Right lobe of liver (tissue), 6 donors: ENCODE data around the gene LTBP1. TPM values are rescaled to one million over a fixed set of nuclear protein-coding genes. Genes with fewer than 3 reads are reported as not detected.

Experiments used
- ATAC-seq, 4 donors: fragments of 200-7000 bp; cut with Tn5 transposase; one replicate each; pipeline ENCODE4 v1.9.1; 2020; ENCODE audit warnings: mild to moderate bottlenecking in 4 of 4, moderate library complexity in 4 of 4
- DNase-seq, 3 donors: peaks; one replicate each; pipeline ENCODE4 v3.0.0-alpha.2; 2020
- H3K27ac ChIP-seq, 3 donors: fragments of 200-600 bp; one replicate each; pipeline ENCODE4 v1.8.0; 2022
- H3K27me3 ChIP-seq, 2 donors: fragments of 200-600 bp; one replicate each; pipeline ENCODE4 v1.8.0; 2022
- H3K36me3 ChIP-seq, 4 donors: fragments of 200-600 bp; sonication (generic) in 1 of 4; one replicate each; pipeline versions ENCODE4 v1.5.1 to v1.8.0; 2017 to 2022; ENCODE audit warnings: control low read depth in 1 of 4
- H3K4me1 ChIP-seq, 4 donors: fragments of 200-600 bp; sonication (generic) in 1 of 4; one replicate each; pipeline versions ENCODE4 v1.5.1 to v1.8.0; 2017 to 2022; ENCODE audit warnings: control low read depth in 1 of 4
- H3K4me3 ChIP-seq, 3 donors: fragments of 200-600 bp; one replicate each; pipeline ENCODE4 v1.8.0; 2022
- H3K9me3 ChIP-seq, 4 donors: fragments of 200-600 bp; sonication (generic) in 1 of 4; one replicate each; pipeline versions ENCODE4 v1.5.1 to v1.8.0; 2017 to 2022; ENCODE audit warnings: control low read depth in 1 of 4
- POLR2A ChIP-seq: fragments of 450-650 bp; IDR thresholded peaks from one replicate; pipeline ENCODE4 v1.6.1; 2017; ENCODE audit warnings: antibody characterized with exemption, mild to moderate bottlenecking
- WGBS: methylation state at CpG from one replicate; pipeline ENCODE4 v1.1.6; 2018; ENCODE audit warnings: low coverage, low lambda C conversion rate; ENCODE audit not compliant: insufficient coverage; ENCODE audit errors: missing lambda C conversion rate; 5-methylcytosine and 5-hydroxymethylcytosine counted together
- intact Hi-C, 2 donors: fragments of 100-400 bp; cut with DNase I; formaldehyde crosslinking; loops; one replicate each; pipeline versions ENCODE4 v1.11.2 to v1.14.1; 2022
- total RNA-seq, 6 experiments: library from RNA; depleted of rRNA in 2 of 6; stranded (reverse); fragments of >200 nt in 2 of 6; fragmentation: NEBNext Ultra II Directional in 3 of 6; extraction: Animal tissue kit (Norgen Biotek cat#: 25700) in 3 of 6; gene quantifications; one replicate each; pipeline versions ENCODE4 v1.1.0 to v1.2.4, GENCODE V29; 2016 to 2023
- TF ChIP-seq, protein P1 (sequence below), 4 donors: fragments of 200-600 bp in 3 of 4; fragments of 450-650 bp in 1 of 4; IDR thresholded peaks; one replicate each; pipeline versions ENCODE4 v1.5.1 to v1.8.0; 2016 to 2022; ENCODE audit warnings: antibody characterized with exemption in 4 of 4, mild to moderate bottlenecking in 2 of 4
- donor health status: DM: no; HTN: yes; CAD: no.
- donor health status: DM: no; HTN: no; CAD: no.
- donor health status: DM: no; HTN: no; CAD: no.
- donor health status: DM: no; HTN: yes; CAD: no.
- donor health status: DM: no; HTN: yes; CAD: no.

The LTBP1 gene
- total RNA-seq, 6 experiments from 2014 or later, result 5.4 to 14.2 (median 9.1) TPM

DNA sequence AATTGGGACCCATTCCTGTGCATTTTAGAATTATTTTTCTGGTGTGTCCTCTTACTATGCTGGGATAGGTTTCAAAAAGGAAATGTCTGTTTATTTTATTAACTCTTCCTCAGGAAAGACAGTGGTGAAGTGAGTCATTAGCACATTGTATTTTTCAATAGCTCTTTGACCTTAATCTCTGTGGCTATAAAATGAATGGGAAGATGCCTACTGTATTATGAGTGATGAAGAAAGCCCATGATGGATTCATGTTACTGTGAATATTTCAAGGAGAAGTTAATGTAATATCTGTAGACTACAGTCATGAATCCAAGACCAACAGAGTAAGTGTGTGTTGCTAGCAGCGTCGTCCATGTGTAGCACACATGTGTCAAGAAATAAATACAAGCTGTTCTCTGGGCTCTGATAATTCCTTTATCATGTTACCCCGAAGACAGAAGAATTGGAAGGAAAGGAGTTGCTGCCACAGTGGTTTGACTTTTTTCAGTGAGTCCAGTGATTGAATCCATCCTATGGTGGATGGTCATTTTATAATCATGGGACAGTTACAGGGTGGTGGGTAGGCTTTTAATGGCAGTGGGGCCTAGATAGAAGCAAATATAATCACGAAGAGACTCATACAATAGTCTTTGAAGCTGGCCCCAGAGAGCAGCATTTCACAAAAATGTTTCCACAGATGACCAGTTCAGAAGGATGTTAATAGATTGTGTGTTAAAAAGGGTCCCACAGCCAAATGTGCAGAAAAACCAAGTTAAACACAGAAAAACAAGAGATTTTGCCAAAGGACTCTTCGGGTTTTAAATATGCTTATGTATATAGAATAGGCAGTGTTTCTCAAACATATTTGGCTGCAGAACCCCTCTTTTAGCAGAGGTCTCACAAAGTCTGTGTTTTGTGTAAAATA lies 290.0 kb downstream of the LTBP1 start:
- no peaks in the 10 kb centered on the region for H3K4me1 ChIP-seq
- H3K27ac ChIP-seq, result no peak overlapping the region
- H3K36me3 ChIP-seq, result no peaks in the 10 kb centered on the region
- H3K27me3 ChIP-seq, result no peaks in the 10 kb centered on the region
- 70% methylated on average over 5 of the region's 5 CpGs for WGBS
- intact Hi-C loops, result no loop called here
- DNase-seq (no peak), ATAC-seq (peak in 2 of 4 donors; percentile 46 to 56)
- H3K4me3 ChIP-seq, result no peak overlapping the region
- no peaks in the 10 kb centered on the region for H3K9me3 ChIP-seq
- TF ChIP-seq POLR2A, result no peak
- TF ChIP-seq, protein P1, sequence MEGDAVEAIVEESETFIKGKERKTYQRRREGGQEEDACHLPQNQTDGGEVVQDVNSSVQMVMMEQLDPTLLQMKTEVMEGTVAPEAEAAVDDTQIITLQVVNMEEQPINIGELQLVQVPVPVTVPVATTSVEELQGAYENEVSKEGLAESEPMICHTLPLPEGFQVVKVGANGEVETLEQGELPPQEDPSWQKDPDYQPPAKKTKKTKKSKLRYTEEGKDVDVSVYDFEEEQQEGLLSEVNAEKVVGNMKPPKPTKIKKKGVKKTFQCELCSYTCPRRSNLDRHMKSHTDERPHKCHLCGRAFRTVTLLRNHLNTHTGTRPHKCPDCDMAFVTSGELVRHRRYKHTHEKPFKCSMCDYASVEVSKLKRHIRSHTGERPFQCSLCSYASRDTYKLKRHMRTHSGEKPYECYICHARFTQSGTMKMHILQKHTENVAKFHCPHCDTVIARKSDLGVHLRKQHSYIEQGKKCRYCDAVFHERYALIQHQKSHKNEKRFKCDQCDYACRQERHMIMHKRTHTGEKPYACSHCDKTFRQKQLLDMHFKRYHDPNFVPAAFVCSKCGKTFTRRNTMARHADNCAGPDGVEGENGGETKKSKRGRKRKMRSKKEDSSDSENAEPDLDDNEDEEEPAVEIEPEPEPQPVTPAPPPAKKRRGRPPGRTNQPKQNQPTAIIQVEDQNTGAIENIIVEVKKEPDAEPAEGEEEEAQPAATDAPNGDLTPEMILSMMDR (IDR thresholded peaks at IDR 0.05), result no peak

DNA sequence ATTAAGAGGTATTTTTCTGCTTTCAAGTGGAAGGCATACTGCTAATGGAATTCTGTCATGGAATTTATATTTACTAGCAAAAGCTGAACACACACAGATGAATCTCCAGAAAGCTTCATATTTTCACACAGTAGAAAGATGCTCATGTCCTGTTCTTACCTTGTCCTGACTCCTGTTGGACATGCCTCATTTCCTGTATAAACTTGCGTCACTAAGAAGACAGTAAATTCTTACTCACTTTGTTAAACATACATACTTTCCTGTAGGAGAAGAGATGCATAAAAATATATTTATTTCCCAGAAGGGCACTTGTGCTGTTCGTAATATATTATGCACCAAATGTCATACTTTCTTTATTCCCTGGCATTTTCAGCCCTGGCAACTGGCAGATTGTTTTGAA lies 291.4 kb downstream of the LTBP1 start:
- TF ChIP-seq, protein P1 (IDR thresholded peaks at IDR 0.05), result no peak
- no peak for TF ChIP-seq POLR2A
- Histone ChIP-seq H3K36me3 (no peaks in the 10 kb centered on the region), H3K9me3 (no peaks in the 10 kb centered on the region), H3K27me3 (no peaks in the 10 kb centered on the region), H3K4me1 (no peaks in the 10 kb centered on the region), H3K27ac (no peak overlapping the region), H3K4me3 (no peak overlapping the region)
- WGBS, result 89% methylated on average over 2 of the region's 2 CpGs
- ATAC-seq (no peak), DNase-seq (no peak)
- intact Hi-C loops, result no loop called here

DNA sequence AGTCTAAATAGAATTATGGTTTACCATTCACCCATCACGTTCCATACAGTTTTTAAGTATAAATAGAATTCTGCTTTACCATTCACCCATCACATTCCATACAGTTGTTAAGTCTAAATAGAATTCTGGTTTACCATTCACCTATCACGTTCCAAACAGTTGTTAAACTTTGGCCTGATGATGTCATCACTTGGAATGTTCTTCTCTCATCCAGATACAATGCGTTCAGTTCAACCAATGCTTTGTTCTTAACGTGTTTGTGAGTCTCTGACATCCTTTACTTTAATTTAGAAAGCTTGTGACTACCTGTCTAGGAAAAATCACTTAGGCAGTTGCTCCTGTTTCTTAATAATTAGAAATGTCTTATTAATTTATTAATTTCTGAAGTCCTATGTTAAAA lies 293.4 kb downstream of the LTBP1 start:
- H3K4me3 ChIP-seq, result no peak overlapping the region
- no peaks in the 10 kb centered on the region for H3K27me3 ChIP-seq
- ATAC-seq (peak; percentile 61 to 87 (median 78)), DNase-seq (no peak)
- no peak overlapping the region for H3K27ac ChIP-seq
- H3K36me3 ChIP-seq, result no peaks in the 10 kb centered on the region
- intact Hi-C loops, result no loop called here
- 33% methylated on average over 4 of the region's 4 CpGs for WGBS
- TF ChIP-seq, protein P1 (IDR thresholded peaks at IDR 0.05), result no peak
- TF ChIP-seq POLR2A, result no peak
- no peaks in the 10 kb centered on the region for H3K9me3 ChIP-seq
- H3K4me1 ChIP-seq, result no peaks in the 10 kb centered on the region

DNA sequence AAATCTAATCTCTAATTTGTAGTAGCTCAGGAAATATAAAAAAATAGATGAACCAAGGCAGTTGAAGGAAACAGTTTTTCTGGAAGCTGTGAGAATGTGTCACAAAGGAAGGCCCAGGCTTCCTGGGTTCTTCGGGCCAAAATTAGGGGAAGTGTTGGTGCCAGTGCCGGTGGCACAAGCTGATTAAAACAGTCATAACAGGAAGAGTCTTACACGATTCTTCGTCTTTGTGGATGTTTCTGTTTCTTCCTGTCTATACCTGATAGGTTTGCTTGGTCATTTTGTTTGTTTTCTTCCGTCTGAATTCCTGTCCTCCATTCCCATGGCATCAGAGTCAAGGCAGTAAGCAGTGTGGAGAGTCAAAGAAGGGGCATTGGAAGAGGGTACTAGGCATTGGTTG lies 294.3 kb downstream of the LTBP1 start:
- Histone ChIP-seq H3K9me3 (no peaks in the 10 kb centered on the region), H3K27ac (no peak overlapping the region), H3K27me3 (no peaks in the 10 kb centered on the region), H3K36me3 (no peaks in the 10 kb centered on the region), H3K4me3 (no peak overlapping the region), H3K4me1 (peaks cover 0 to 5% (median 0%) of the 10 kb centered on the region in 4 donors)
- ATAC-seq, result no peak
- WGBS, result 63% methylated on average over 5 of the region's 5 CpGs
- DNase-seq, result no peak
- intact Hi-C loops, result no loop called here
- TF ChIP-seq, protein P1 (IDR thresholded peaks at IDR 0.05), result no peak
- TF ChIP-seq POLR2A, result no peak
